IMR-90 (cell line): ENCODE measurements around the gene STAT1.

ENCODE experiments used
- CEBPB ChIP-seq: IDR thresholded peaks from 2 replicates; pipeline ENCODE4 v1.6.1; 2012; ENCODE audit warnings: low read depth, low read length, improper control_type of control experiment
- FOS ChIP-seq: fragments of 150-350 bp; IDR thresholded peaks from 2 replicates; pipeline ENCODE4 v1.6.1; 2016; ENCODE audit warnings: low read depth, low read length
- MXI1 ChIP-seq: IDR thresholded peaks from 2 replicates; pipeline ENCODE4 v1.6.1; 2012; ENCODE audit warnings: low read depth, mild to moderate bottlenecking, low read length, moderate library complexity, borderline replicate concordance
- NFE2L2 ChIP-seq: fragments of 150-350 bp; IDR thresholded peaks from 2 replicates; pipeline ENCODE4 v1.6.1; 2016; ENCODE audit warnings: low read depth, mild to moderate bottlenecking, low read length
- POLR2A ChIP-seq: IDR thresholded peaks from 2 replicates; pipeline ENCODE4 v1.6.1; 2012; ENCODE audit warnings: mild to moderate bottlenecking, low read depth, low read length
- RAD21 ChIP-seq: IDR thresholded peaks from 2 replicates; pipeline ENCODE4 v1.6.1; 2012; ENCODE audit warnings: low read length, improper control_type of control experiment
- RCOR1 ChIP-seq: IDR thresholded peaks from 2 replicates; pipeline ENCODE4 v1.6.1; 2012; ENCODE audit warnings: mild to moderate bottlenecking, low read length, improper control_type of control experiment; ENCODE audit not compliant: insufficient replicate concordance
- SMC3 ChIP-seq: fragments of 150-350 bp; IDR thresholded peaks from 2 replicates; pipeline ENCODE4 v1.6.1; 2016; ENCODE audit warnings: low read depth, mild to moderate bottlenecking, antibody characterized with exemption, low read length, moderate library complexity
- TF ChIP-seq, protein P1 (sequence below): conservative IDR thresholded peaks from 2 replicates; pipeline ENCODE4 v1.5.1; 2012; ENCODE audit warnings: mild to moderate bottlenecking, low read depth, low read length, improper control_type of control experiment
- TF ChIP-seq, protein P2 (sequence below): fragments of 150-350 bp; IDR thresholded peaks from 2 replicates; pipeline ENCODE4 v1.6.1; 2017; ENCODE audit warnings: mild to moderate bottlenecking, antibody characterized with exemption, low read length, low read depth

DNA sequence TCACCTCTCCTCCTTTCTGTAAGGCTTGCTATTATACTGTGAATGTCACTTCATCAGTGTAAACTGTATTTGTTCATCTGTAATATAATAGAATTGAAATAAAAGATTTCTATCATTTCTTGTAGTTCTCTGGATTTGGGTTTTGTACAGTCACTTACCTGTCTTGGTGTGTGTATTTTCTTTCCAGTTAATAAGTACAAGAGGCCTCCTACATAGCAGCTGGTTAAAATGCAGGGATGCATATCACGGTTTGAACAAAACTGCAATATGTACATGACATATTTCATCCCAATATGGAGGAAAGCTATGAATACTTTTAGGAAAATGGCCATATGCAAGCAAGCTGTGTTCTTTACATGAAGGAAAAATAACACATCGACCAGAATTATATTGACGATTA, 5.4 kb upstream of the STAT1 start:
- TF ChIP-seq, protein P1, sequence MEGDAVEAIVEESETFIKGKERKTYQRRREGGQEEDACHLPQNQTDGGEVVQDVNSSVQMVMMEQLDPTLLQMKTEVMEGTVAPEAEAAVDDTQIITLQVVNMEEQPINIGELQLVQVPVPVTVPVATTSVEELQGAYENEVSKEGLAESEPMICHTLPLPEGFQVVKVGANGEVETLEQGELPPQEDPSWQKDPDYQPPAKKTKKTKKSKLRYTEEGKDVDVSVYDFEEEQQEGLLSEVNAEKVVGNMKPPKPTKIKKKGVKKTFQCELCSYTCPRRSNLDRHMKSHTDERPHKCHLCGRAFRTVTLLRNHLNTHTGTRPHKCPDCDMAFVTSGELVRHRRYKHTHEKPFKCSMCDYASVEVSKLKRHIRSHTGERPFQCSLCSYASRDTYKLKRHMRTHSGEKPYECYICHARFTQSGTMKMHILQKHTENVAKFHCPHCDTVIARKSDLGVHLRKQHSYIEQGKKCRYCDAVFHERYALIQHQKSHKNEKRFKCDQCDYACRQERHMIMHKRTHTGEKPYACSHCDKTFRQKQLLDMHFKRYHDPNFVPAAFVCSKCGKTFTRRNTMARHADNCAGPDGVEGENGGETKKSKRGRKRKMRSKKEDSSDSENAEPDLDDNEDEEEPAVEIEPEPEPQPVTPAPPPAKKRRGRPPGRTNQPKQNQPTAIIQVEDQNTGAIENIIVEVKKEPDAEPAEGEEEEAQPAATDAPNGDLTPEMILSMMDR = no peak
- TF ChIP-seq MXI1 = no peak
- TF ChIP-seq POLR2A = no peak
- no peak for TF ChIP-seq FOS
- TF ChIP-seq, protein P2, sequence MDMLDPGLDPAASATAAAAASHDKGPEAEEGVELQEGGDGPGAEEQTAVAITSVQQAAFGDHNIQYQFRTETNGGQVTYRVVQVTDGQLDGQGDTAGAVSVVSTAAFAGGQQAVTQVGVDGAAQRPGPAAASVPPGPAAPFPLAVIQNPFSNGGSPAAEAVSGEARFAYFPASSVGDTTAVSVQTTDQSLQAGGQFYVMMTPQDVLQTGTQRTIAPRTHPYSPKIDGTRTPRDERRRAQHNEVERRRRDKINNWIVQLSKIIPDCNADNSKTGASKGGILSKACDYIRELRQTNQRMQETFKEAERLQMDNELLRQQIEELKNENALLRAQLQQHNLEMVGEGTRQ = no peak
- no peak for TF ChIP-seq NFE2L2
- TF ChIP-seq RAD21 = no peak
- no peak for TF ChIP-seq SMC3
- TF ChIP-seq RCOR1 = no peak
- no peak for TF ChIP-seq CEBPB
